Lower leg skin (tissue), 3 donors: Measurements from ENCODE around the gene GABARAP.

Source experiments
- POLR2A ChIP-seq, 2 donors: fragments of 450-650 bp; IDR thresholded peaks; one replicate each; pipeline ENCODE4 v1.6.1; 2016 to 2017; ENCODE audit warnings: antibody characterized with exemption in 2 of 2, mild to moderate bottlenecking in 1 of 2, moderate library complexity in 1 of 2
- TF ChIP-seq, protein P1 (sequence below), 3 donors: fragments of 450-650 bp; IDR thresholded peaks; one replicate each; pipeline ENCODE4 v1.5.1; 2016; ENCODE audit warnings: antibody characterized with exemption in 3 of 3, mild to moderate bottlenecking in 3 of 3, moderate library complexity in 2 of 3

DNA sequence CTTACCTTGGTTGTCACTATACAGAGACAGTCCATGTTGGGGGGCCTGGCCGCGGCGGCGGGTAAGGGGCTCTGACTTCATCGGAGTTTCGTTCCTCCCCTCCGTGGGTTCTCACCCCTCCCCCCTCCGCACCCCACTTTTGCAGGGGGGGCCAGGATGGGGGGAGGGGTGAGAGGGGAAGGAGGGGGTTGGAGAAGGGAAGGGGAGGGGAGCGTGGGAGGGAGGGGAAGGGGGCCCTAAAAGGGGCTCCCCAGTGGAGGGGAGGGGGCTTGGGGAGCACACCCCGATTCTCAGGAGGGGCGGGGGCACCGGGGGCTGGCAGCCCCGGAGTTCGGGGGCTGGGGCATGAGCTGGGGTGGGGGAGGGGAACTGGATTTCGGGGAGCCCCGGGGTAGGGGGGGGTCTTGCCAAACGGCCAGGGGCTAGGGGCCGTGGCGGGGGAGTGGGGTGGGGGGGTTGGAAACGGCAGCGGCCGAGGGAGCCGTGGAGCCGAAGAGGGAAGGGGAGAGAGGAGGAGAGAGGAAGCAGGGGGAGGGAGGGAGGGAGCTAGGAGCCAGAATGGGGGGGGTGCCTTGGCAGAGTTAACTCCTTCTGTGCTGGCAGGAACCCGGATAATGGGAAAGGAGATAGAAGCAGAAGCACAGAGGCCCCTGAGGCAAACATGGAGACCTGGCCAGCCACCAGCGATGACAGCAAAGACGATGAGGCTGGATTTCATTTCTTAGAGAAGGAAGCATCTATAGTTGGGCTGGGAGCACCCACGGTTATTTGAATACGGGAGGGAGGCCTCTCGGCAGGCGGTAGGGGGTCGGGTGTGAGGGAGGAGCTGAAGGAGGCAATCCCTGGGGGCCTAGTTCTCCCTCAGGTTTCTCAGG lies 24.9 kb downstream of the GABARAP start:
- TF ChIP-seq, protein P1, sequence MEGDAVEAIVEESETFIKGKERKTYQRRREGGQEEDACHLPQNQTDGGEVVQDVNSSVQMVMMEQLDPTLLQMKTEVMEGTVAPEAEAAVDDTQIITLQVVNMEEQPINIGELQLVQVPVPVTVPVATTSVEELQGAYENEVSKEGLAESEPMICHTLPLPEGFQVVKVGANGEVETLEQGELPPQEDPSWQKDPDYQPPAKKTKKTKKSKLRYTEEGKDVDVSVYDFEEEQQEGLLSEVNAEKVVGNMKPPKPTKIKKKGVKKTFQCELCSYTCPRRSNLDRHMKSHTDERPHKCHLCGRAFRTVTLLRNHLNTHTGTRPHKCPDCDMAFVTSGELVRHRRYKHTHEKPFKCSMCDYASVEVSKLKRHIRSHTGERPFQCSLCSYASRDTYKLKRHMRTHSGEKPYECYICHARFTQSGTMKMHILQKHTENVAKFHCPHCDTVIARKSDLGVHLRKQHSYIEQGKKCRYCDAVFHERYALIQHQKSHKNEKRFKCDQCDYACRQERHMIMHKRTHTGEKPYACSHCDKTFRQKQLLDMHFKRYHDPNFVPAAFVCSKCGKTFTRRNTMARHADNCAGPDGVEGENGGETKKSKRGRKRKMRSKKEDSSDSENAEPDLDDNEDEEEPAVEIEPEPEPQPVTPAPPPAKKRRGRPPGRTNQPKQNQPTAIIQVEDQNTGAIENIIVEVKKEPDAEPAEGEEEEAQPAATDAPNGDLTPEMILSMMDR (IDR thresholded peaks at IDR 0.05), result no peak
- no peak for TF ChIP-seq POLR2A (IDR thresholded peaks at IDR 0.05)
